Neural progenitor cell (in vitro differentiated cells): ENCODE data around the gene BMPER. TPM values are rescaled to one million over a fixed set of nuclear protein-coding genes. Genes with fewer than 3 reads are reported as not detected.

Experiments used
- DNase-seq: peaks from one replicate; pipeline ENCODE4 v3.0.0-alpha.2; 2016; ENCODE audit warnings: low spot score
- H2AFZ ChIP-seq: fragments of 200-600 bp; sonication (generic); replicated peaks from 2 replicates; pipeline ENCODE4 v1.6.1; 2016; ENCODE audit warnings: antibody characterized with exemption
- H3F3A ChIP-seq: fragments of 200-600 bp; sonication (generic); 2 replicates; pipeline ENCODE4 v1.6.1; 2016; ENCODE audit warnings: antibody characterized with exemption, low read depth
- H3K27ac ChIP-seq: fragments of 200-600 bp; sonication (generic); 2 replicates; pipeline ENCODE4 v1.5.1; 2016; ENCODE audit warnings: mild to moderate bottlenecking
- H3K27me3 ChIP-seq: fragments of 200-600 bp; sonication (generic); 2 replicates; pipeline ENCODE4 v1.6.1; 2016; ENCODE audit warnings: mild to moderate bottlenecking, moderate library complexity
- H3K36me3 ChIP-seq: fragments of 200-600 bp; sonication (generic); 2 replicates; pipeline ENCODE4 v1.5.1; 2016
- H3K4me1 ChIP-seq: fragments of 200-600 bp; sonication (generic); 2 replicates; pipeline ENCODE4 v1.6.1; 2016; ENCODE audit warnings: mixed run types
- H3K4me2 ChIP-seq: fragments of 200-600 bp; sonication (generic); 2 replicates; pipeline ENCODE4 v1.6.1; 2016
- H3K4me3 ChIP-seq: fragments of 200-600 bp; sonication (generic); 2 replicates; pipeline ENCODE4 v1.5.1; 2016
- H3K79me2 ChIP-seq: fragments of 200-600 bp; sonication (generic); 2 replicates; pipeline ENCODE4 v1.6.1; 2016; ENCODE audit warnings: low read depth
- H3K9ac ChIP-seq: fragments of 200-600 bp; sonication (generic); 2 replicates; pipeline ENCODE4 v1.6.1; 2016
- H3K9me3 ChIP-seq: fragments of 200-600 bp; sonication (generic); 2 replicates; pipeline ENCODE4 v1.5.1; 2016; ENCODE audit warnings: low read depth
- H4K20me1 ChIP-seq: fragments of 200-600 bp; sonication (generic); 2 replicates; pipeline ENCODE4 v1.6.1; 2016; ENCODE audit warnings: low read depth
- H3K27ac Mint-ChIP-seq: 3 replicates; pipeline ENCODE4 v1.8.0; 2021; ENCODE audit warnings: mixed read lengths
- H3K27me3 Mint-ChIP-seq: 2 replicates; pipeline ENCODE4 v1.8.0; 2022; ENCODE audit warnings: low read depth, mild to moderate bottlenecking, inconsistent platforms, moderate library complexity, mixed read lengths; ENCODE audit not compliant: insufficient read depth
- H3K36me3 Mint-ChIP-seq: 3 replicates; pipeline ENCODE4 v1.8.0; 2021; ENCODE audit warnings: mixed read lengths
- H3K4me1 Mint-ChIP-seq: 3 replicates; pipeline ENCODE4 v1.8.0; 2021; ENCODE audit warnings: mixed read lengths
- H3K4me3 Mint-ChIP-seq: 3 replicates; pipeline ENCODE4 v1.8.0; 2021; ENCODE audit warnings: mild to moderate bottlenecking, moderate library complexity, mixed read lengths
- H3K9me3 Mint-ChIP-seq: 3 replicates; pipeline ENCODE4 v1.8.0; 2020; ENCODE audit warnings: mixed read lengths
- EZH2 ChIP-seq: fragments of 200-600 bp; sonication (generic); IDR thresholded peaks from 2 replicates; pipeline ENCODE4 v1.6.1; 2017; ENCODE audit warnings: antibody characterized with exemption, mild to moderate bottlenecking, moderate library complexity
- EZH2phosphoT487 ChIP-seq: fragments of 200-600 bp; sonication (generic); IDR thresholded peaks from 2 replicates; pipeline ENCODE4 v1.6.1; 2017; ENCODE audit warnings: antibody characterized with exemption
- total RNA-seq: library from RNA; depleted of rRNA; stranded (reverse); fragments of >200 nt; gene quantifications from 2 replicates; pipeline ENCODE4 v1.2.3, GENCODE V29; 2015; ENCODE audit warnings: low replicate concordance
- TF ChIP-seq, protein P1 (sequence below): fragments of 200-600 bp; sonication (generic); IDR thresholded peaks from 2 replicates; pipeline ENCODE4 v1.5.1; 2017; ENCODE audit warnings: antibody characterized with exemption, mild to moderate bottlenecking

Gene BMPER
- total RNA-seq, 1 donor from 2014 or later, result 1.2 TPM

DNA sequence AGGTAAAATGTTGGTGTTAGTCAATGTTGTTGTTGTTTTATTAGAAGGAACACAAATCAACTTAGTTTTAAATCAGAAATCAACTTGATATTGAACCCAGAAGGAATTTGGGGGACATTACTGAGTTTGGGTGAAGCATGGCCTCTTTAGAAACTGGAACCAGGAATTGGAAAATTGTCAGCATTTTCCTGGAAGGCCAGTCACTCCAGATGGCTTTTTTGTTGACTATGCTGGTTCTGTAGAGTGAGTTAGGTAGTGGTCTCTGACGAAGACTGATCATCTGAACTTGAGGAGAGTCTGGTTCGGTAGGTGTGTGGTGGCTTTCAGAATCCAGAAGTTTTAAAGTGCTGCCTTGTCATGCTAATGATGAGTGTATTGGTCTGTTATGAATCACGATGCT is 111.5 kb downstream of the BMPER start:
- H3K4me1 ChIP-seq, result peaks cover 14% of the 10 kb centered on the region
- Mint-ChIP-seq H3K27ac (no peak overlapping the region), H3K4me1 (peaks cover 2% of the 10 kb centered on the region), H3K27me3 (no peaks in the 10 kb centered on the region), H3K4me3 (no peak overlapping the region), H3K36me3 (no peaks in the 10 kb centered on the region), H3K9me3 (no peaks in the 10 kb centered on the region)
- TF ChIP-seq EZH2 (no peak), EZH2phosphoT487 (no peak)
- TF ChIP-seq, protein P1, sequence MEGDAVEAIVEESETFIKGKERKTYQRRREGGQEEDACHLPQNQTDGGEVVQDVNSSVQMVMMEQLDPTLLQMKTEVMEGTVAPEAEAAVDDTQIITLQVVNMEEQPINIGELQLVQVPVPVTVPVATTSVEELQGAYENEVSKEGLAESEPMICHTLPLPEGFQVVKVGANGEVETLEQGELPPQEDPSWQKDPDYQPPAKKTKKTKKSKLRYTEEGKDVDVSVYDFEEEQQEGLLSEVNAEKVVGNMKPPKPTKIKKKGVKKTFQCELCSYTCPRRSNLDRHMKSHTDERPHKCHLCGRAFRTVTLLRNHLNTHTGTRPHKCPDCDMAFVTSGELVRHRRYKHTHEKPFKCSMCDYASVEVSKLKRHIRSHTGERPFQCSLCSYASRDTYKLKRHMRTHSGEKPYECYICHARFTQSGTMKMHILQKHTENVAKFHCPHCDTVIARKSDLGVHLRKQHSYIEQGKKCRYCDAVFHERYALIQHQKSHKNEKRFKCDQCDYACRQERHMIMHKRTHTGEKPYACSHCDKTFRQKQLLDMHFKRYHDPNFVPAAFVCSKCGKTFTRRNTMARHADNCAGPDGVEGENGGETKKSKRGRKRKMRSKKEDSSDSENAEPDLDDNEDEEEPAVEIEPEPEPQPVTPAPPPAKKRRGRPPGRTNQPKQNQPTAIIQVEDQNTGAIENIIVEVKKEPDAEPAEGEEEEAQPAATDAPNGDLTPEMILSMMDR, result no peak
- H3K4me3 ChIP-seq, result no peak overlapping the region
- no peaks in the 10 kb centered on the region for H3K79me2 ChIP-seq
- H3K36me3 ChIP-seq, result no peaks in the 10 kb centered on the region
- H3K9me3 ChIP-seq, result no peaks in the 10 kb centered on the region
- H3K27me3 ChIP-seq, result no peaks in the 10 kb centered on the region
- no peak overlapping the region for H3K4me2 ChIP-seq
- no peak for DNase-seq
- no peak overlapping the region for H2AFZ ChIP-seq
- no peak overlapping the region for H3K27ac ChIP-seq
- H4K20me1 ChIP-seq, result no peaks in the 10 kb centered on the region
- H3K9ac ChIP-seq, result no peak overlapping the region
- H3F3A ChIP-seq, result no peaks in the 10 kb centered on the region

DNA sequence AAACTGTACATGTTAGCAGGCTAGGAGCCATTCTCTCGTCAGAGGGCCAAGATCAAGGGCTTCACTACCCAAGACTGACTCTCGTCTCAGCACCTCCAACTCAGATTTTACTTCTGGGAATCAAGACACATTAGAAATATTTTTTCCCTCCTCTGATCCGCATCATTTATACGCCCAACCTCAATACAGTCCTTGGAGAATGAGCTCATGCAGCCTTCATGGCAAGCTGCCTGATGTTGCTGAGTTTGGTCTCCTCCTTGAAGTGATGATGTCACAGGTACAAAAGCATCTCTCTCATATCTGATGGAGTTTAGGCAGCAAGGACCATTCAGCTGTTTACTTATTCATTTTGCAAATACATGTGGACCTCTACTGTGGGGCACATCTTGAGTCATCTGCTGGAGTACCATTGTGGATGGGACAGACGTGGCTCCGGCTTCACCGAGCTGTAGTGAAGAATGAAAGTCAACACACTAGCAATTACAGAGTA is 114.0 kb downstream of the BMPER start:
- no peak overlapping the region for H3K4me2 ChIP-seq
- TF ChIP-seq EZH2, result no peak
- TF ChIP-seq, protein P1, result no peak
- TF ChIP-seq EZH2phosphoT487, result no peak
- no peaks in the 10 kb centered on the region for H3K79me2 ChIP-seq
- H3K9ac ChIP-seq, result no peak overlapping the region
- peaks cover 6% of the 10 kb centered on the region for H3K4me1 Mint-ChIP-seq
- H3K4me3 ChIP-seq, result no peak overlapping the region
- H3K9me3 ChIP-seq, result no peaks in the 10 kb centered on the region
- H3K4me3 Mint-ChIP-seq, result no peak overlapping the region
- no peaks in the 10 kb centered on the region for H3K9me3 Mint-ChIP-seq
- H3K27ac ChIP-seq, result no peak overlapping the region
- H3K36me3 ChIP-seq, result no peaks in the 10 kb centered on the region
- H3K27ac Mint-ChIP-seq, result no peak overlapping the region
- no peaks in the 10 kb centered on the region for H3K36me3 Mint-ChIP-seq
- no peak for DNase-seq
- peaks cover 14% of the 10 kb centered on the region for H3K4me1 ChIP-seq
- no peaks in the 10 kb centered on the region for H3F3A ChIP-seq
- no peaks in the 10 kb centered on the region for H3K27me3 ChIP-seq
- no peaks in the 10 kb centered on the region for H4K20me1 ChIP-seq
- no peak overlapping the region for H2AFZ ChIP-seq
- peaks cover 2% of the 10 kb centered on the region for H3K27me3 Mint-ChIP-seq

DNA sequence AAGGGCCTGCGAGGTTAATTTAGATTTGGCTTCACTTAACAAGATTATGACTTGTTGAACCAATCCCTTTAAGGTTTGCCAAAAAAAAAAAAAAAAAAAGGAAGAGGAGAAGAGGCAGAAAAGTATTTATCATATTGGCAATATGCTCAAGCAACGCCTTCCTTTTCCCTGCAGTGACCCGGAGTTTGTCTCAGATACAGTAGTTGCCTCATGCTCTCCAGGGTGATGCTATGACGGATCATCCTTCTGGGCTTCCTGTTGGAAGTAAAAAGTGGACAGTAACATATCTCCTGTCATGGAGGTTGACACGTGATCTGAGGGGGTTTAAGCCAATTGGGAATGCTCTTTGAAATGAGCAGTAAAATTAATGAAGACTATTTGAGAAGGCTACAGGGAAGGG is 117.3 kb downstream of the BMPER start:
- Histone ChIP-seq H3K9ac (no peak overlapping the region), H4K20me1 (no peaks in the 10 kb centered on the region), H3K36me3 (no peaks in the 10 kb centered on the region), H3K4me2 (no peak overlapping the region), H3K79me2 (no peaks in the 10 kb centered on the region), H3K9me3 (no peaks in the 10 kb centered on the region), H3K4me3 (no peak overlapping the region), H3F3A (no peaks in the 10 kb centered on the region), H3K27me3 (no peaks in the 10 kb centered on the region), H3K27ac (no peak overlapping the region), H3K4me1 (peaks cover 14% of the 10 kb centered on the region), H2AFZ (no peak overlapping the region)
- no peak for DNase-seq
- no peak overlapping the region for H3K4me3 Mint-ChIP-seq
- H3K4me1 Mint-ChIP-seq, result peaks cover 8% of the 10 kb centered on the region
- no peaks in the 10 kb centered on the region for H3K36me3 Mint-ChIP-seq
- H3K27ac Mint-ChIP-seq, result no peak overlapping the region
- H3K9me3 Mint-ChIP-seq, result no peaks in the 10 kb centered on the region
- TF ChIP-seq, protein P1, result no peak
- no peak for TF ChIP-seq EZH2
- no peak for TF ChIP-seq EZH2phosphoT487
- H3K27me3 Mint-ChIP-seq, result peaks cover 2% of the 10 kb centered on the region
